Subcutaneous adipose tissue (tissue), 4 donors: ENCODE results near the gene LAMC3. TPM values are rescaled to one million over a fixed set of nuclear protein-coding genes. Genes with fewer than 3 reads are reported as not detected.

ENCODE experiments used
- total RNA-seq, 4 donors: library from RNA; depleted of rRNA; stranded (reverse); fragments of >200 nt; gene quantifications; one replicate each; pipeline ENCODE4 v1.1.0, GENCODE V29; 2016
- TF ChIP-seq, protein P1 (sequence below): fragments of 450-650 bp; IDR thresholded peaks from one replicate; pipeline ENCODE4 v1.5.1; 2016; ENCODE audit warnings: low read depth, mild to moderate bottlenecking, control low read depth, antibody characterized with exemption, moderate library complexity

LAMC3 gene
- total RNA-seq, 4 donors from 2014 or later: 1.3 to 2.9 (median 1.9) TPM

DNA sequence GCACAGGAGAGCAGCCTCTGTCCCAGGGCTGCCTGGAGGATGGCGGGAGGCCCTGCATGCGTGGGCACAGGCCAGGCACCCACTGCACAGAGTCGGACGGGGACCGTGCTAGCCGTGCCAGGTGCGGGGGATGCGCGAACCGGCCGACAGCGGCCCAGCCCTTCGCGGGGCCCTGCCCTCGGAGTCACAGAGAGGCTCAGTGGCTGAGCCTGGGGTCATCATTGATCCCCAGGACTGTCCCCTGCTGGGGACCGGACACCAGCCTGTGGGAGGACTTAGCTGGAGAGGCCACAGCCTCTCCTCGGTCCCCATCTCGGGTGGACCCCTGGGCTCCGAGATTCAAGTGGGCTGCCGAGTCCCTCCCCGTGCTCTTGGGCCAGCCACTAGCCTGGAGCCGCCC, 19.1 kb upstream of the LAMC3 start:
- TF ChIP-seq, protein P1, sequence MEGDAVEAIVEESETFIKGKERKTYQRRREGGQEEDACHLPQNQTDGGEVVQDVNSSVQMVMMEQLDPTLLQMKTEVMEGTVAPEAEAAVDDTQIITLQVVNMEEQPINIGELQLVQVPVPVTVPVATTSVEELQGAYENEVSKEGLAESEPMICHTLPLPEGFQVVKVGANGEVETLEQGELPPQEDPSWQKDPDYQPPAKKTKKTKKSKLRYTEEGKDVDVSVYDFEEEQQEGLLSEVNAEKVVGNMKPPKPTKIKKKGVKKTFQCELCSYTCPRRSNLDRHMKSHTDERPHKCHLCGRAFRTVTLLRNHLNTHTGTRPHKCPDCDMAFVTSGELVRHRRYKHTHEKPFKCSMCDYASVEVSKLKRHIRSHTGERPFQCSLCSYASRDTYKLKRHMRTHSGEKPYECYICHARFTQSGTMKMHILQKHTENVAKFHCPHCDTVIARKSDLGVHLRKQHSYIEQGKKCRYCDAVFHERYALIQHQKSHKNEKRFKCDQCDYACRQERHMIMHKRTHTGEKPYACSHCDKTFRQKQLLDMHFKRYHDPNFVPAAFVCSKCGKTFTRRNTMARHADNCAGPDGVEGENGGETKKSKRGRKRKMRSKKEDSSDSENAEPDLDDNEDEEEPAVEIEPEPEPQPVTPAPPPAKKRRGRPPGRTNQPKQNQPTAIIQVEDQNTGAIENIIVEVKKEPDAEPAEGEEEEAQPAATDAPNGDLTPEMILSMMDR: no peak

DNA sequence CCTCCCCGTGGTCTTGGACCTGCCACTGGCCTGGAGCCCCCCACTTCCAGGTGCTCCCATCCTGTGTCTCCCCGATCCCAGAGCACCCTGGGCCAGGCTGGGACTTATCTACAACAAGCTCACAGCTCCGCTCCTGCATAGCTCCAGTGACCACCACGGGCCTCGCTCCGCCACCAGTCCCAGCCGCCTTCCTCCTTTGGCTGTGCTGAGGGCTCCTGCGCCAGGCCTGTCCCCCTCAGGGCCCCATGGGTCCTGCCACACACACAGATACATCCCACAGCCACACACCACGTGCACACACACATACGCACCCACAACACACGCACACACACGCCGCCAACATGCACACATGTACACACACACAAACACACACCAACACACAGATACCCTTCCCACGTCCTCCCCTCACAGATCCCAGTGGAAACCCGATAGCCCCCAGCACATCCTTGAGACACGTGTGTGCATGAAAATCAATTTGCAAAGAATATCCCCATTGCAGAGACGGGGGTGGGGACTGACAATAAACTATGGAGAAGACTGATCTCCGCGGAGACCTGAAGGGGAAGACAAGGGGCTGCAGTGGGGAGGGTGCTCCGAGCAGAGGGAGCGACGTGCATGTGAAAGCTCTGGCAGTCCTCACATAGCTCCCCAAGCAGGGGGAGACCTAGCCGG, 18.5 kb upstream of the LAMC3 start:
- TF ChIP-seq, protein P1: no peak

DNA sequence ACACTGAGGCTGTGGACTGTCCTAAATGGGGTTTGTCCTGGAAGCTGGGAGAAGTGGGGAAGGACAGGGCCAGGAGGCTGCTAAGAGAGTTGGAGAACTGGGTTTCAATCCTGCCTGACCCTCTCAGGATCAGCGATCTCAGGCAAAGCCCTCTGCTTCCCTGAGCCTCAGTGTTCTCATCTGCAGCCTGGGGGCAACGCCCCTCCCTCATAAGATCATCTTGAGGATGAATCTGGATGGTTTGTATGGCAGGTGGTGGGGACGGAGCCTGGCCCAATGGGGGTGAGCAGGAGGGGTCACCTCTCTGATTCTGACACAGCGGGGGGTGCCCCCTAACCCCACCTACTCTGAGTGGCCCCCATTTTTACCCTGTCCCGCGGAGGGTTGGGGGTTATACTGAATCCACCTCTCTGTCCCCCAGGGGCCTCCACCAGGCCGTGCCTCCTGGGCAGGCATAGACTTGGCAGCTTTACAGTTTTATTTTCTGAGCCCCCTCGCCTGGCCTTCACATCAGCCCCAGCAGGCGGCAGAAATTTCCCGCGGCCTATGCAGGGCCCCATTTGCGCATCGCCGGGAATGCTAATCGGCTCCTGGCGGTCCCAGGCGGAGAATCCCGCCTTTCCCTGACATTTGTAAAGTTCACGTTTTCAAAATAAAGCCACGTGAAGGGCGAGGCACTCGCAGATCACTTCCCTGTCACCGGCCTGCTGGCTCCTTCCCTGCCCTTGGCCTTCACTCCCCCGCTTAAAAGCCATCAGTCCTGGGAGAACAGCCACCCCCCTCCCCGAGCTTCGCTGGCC, 17.8 kb upstream of the LAMC3 start:
- TF ChIP-seq, protein P1: no peak

- TF ChIP-seq, protein P1: no peak
Measured at GRCh38 chr9:130991778-130992681, 16.9 kb upstream of the LAMC3 start.

DNA sequence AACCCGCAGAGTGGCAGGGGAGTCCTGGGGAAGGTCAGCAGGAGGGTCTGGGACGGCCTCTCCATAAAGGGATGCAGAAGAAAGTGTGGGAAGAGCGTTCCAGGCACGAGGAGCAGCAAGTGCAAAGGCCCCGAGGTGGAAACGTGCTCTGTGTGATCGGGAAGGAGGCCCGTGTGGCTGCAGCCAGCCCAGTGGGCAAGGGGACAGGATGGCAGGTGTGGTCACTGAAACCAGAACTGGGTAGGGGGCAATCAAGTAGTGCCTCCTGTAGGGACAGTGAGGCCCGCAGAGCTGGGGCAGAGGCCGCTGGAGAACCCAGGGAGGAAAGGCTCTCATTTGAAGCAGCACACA, 16.3 kb upstream of the LAMC3 start:
- TF ChIP-seq, protein P1: no peak

- TF ChIP-seq, protein P1: no peak
Measured at GRCh38 chr9:130993303-130994030, 15.5 kb upstream of the LAMC3 start.
